Head of caudate nucleus (tissue), 42 donors: ENCODE measurements around the gene PLCB1.
A peak's percentile ranks its signal among the peaks of the same experiment; 100 is the strongest.

Source experiments
- DNase-seq, 42 donors: peaks; one replicate each; pipeline versions ENCODE4 v3.0.0 to v3.0.0-alpha.2; 2020 to 2021; ENCODE audit warnings: mixed read lengths in 7 of 42
- intact Hi-C: fragments of 100-400 bp; cut with DNase I; formaldehyde crosslinking; loops from one replicate; pipeline ENCODE4 v1.15.0; 2022

Gene PLCB1

DNA sequence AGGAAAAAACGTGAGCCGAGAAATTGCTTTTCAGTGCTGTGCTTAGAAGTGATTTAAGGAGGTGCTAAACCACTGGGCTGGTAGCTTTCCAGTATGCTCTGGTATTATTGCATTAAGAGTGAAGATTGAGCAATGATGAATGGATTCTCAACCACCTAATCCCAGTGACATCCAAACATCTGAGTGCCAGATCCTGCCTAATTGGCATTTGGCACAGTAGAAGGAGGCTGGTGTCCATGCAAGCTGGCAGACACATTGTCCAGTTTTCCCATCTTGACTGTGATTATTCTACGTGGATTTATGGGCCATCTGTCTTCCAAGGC, 538.8 kb downstream of the PLCB1 start:
- DNase-seq = no peak
- intact Hi-C loops = no loop called here

DNA sequence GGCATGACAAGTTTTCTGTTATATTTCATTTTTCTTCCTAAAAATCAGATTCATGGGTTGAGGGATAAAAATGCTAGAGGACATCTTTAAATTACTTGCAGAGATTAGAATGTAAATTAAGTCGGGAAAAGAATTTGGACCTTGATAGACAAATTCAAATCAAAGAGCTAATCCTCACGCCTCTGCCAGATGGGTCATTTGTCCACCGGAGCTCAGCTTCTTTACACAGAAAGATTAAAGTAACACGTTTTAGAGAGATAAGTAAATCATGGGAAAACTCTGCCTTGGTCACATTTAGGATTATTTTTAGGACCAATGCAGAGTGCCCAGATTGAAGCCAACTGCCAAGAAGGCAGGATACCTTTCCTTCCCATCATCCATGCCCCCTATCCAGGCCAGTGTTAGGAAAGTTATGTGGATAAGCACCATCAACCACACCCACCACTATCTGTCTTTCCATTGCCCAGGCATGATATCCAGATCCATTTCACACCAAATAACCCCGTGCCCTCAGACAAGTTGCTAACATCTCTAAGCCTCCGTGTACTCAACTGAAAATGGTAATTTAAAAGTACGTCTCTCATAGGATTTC, 539.4 kb downstream of the PLCB1 start:
- no peak for DNase-seq
- intact Hi-C loops = no loop called here

DNA sequence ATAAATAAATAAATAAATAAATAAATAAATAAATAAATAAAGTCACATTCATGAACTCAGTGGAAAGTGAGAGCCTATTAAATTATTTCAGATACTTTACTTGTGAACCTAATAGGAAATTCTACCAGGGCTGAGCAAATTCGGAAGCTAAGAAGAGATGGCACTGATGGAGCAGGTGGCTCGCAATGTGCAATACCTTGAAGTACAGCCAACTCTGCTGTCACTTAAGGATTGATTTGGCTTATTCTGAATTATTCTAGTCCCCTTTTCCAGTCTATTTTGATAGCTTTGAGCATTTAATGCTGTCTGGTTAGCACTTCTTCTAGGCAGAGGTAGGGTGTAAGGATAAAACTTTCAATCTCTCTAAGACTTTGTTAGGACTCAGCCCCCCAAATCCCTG, 541.0 kb downstream of the PLCB1 start:
- no peak for DNase-seq
- intact Hi-C loops = no loop called here

DNA sequence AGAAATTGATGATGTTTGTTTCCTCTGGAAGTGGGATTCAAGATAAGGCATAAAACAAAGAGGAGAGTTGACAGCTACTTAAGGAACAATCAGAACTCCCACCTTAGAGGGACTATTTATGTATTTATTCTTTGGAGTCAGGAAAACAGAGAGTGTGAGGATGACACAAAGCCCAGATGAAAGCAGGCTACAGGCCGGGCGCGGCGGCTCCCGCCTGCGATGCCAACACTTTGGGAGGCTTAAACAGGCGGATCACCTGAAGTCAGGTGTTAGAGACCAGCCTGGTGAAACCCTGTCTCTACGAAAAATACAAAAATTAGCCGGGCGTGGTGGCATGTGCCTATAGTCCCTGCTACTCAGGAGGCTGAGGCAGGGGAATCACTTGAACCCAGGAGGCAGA, 543.8 kb downstream of the PLCB1 start:
- DNase-seq = no peak
- intact Hi-C loops = no loop called here

DNA sequence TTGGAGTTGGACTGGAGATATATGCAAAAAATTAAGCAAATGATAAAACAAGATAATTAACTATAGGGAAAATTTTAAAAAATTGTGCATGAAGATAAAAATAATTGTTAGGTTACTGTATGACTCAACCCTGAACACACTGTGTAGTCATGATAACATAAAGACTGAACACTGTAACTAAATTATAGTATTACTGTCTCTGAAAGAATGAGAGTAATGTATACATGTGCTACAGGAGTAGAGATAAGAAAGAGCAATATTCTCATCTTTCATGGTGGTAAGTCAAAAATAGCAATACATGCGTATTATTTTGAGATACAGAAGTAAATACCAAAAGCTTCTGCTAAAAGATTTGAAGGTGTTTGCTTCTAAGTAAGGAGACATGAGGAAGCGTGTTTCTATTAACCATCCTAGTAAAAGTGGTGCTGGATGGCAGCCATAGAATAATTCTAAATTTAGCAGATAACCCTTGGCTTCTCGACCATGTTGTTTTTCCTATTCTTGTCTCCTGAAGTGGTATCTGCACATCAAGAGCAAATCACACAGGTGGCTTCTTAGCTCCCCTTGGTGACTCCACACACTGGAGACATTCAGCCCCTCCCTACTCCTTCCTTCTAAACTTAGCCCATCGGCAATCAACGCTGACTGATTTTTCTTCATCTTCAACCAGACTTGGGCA, 546.2 kb downstream of the PLCB1 start:
- DNase-seq = no peak
- intact Hi-C loops = no loop called here

DNA sequence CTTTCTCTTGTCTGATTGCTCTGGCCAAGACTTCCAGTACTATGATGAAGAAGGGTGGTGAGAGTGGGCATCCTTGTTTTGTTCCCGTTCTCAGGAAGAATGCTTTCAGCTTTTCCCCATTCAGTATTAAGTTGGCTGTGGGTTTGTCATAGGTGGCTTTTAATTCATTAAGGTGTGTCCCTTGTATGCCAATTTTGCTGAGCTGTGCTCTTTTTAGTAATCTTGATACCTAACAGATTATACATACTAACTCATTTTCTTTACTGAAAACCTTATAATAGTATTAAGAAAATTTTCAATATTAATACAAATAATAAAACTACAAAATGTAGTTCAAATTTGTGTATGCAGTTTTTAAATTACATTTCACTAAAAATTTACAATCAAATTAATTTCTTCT, 557.3 kb downstream of the PLCB1 start:
- no peak for DNase-seq
- intact Hi-C loops = no loop called here

DNA sequence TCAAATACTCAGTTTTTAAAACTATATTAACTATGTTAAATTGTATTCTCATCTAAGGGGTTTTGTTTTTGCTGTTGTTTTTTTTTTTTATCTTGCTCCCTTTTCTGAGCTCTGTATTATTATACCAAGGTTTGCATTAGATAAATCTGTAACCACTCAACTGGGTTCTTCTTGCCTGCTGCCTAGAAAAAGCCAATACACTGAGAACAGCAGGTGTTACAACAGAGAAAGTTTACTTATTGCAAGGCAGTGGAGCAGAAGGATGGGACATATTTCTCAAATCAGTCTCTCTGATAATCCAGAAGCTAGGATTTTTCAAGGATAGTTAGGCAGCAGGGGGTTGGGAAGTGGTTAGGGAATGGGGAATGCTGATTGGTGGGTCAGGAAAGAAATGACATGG, 558.0 kb downstream of the PLCB1 start:
- no peak for DNase-seq
- intact Hi-C loops = no loop called here

DNA sequence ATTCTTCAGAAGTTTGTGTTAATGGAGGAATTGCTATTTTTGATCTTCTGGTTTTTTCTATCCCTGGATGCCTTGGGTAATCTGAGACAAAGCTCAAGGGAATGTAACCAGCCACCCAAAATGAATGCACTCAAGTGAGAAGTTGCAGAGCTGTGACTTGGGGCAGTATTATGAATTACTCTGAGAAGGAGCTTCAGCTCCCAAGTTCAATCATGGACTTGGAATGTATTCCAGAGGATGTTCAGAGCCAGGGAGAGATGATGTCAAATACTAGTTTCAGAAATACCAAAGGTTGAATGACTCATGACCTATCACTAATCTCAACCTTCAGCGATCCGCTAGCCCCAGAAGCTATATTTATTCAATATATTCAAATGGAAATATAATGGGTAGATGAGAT, 561.6 kb downstream of the PLCB1 start:
- intact Hi-C loops = no loop called here
- DNase-seq = no peak

DNA sequence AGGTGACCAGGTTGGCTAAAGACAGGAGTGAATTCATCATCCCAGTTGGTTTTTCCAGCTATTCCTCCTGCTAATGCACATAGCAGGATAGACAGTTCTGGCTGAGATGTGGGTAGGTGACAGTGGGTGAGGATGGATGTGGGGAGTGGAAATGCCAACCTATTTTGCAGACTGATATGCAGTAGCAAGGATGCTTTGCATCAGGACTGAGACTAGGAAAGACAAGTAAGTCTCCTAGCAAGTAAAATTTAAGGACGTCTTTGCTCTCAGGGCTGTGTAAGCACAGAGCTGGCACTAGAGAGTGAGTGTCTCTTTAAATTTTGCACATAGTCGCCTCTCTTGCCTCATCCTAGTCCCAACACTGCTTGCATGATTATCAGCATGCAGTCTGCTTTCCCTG, 568.7 kb downstream of the PLCB1 start:
- DNase-seq = peak in 21 of 42 donors; percentile 3 to 78 (median 34)
- intact Hi-C loops = no loop called here

DNA sequence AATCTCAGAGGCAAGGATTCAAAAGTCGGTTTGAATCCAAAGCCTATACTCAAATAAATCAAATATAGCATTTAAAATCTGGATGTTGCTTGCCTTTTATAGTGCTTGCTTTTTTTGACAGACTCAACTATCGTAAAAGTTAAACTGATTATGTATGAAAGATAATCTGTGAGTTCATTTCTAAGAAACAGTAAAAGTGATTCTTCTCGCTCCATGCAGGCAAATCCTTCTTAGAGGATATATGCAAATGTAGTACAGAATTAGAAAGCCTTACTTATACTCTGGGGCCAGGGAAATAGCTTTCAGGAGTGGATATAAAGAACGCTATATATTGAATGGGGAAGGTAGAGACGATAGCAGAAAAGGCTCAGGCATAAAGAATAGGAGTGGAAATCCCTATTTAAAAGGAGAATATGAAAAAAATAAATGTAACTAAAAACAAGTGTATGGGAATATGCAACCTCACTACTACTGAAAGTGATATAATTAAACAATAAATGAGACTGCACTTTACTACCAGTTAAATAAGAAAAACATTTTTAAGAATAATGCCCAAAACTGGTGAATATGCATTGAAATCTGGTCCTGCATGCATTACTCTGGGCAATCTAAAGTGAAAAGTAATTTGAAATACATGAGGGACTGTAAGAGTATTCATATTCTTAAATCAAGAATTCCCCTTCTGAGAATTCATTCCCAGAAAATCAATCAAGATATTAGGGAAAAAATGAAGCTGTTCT, 575.1 kb downstream of the PLCB1 start:
- intact Hi-C loops = no loop called here
- DNase-seq = no peak

DNA sequence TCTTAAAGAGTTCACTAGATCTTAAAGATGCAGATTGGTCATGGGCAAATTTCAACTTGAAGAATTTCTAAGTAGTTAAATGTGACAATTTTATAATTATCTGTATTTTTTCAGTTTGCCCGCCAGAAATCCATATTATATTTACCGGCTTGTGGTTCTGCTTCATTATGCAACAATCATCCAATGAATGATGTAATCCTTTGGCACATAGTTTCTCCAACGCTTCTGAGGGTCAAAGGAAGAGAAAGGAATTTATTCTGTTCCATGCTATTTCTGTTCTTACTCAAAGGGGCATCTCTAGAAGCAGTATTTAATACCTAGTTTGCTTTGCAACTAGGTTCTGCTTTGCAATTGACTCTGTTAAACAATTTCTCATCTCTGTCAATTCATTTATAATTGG, 577.6 kb downstream of the PLCB1 start:
- intact Hi-C loops = no loop called here
- no peak for DNase-seq

DNA sequence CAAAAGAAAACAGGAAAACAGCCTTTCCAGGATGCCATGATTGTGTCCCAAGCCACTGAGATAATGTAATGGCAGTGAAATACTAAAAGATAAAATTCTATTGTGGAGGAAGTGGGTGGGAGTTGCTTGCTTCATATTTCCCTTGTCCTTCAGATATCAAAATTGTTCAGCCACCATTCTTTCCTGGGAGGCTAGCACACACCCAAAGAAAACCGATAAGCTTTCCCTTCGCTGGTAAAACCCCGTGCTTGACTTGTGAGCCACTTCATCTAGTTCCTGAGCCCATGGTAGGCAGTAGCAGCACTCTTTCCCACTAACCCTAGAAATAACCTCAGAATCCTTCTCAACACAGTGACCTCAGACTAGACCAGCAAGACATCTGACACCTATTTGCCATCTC, 579.4 kb downstream of the PLCB1 start:
- DNase-seq = no peak
- intact Hi-C loops = no loop called here

DNA sequence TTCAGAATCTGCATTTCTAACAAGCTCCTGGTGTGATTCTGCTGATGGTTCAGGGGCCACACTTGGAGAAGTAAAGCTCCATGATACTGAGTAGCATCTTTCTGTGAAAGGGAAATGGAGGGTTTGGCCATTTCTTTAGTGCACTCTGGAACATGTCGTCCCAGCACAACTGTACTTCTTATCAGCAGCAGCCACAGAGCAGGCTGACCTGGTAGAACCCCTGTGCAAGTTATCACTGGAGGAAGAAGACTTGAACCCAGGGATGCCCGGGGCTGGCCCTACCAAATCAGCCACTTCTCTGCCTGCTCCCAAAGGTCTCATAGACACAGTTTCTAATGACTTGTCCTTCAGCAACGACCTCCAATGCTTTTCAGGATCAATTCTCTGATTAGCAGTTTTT, 582.1 kb downstream of the PLCB1 start:
- intact Hi-C loops = no loop called here
- DNase-seq = no peak

DNA sequence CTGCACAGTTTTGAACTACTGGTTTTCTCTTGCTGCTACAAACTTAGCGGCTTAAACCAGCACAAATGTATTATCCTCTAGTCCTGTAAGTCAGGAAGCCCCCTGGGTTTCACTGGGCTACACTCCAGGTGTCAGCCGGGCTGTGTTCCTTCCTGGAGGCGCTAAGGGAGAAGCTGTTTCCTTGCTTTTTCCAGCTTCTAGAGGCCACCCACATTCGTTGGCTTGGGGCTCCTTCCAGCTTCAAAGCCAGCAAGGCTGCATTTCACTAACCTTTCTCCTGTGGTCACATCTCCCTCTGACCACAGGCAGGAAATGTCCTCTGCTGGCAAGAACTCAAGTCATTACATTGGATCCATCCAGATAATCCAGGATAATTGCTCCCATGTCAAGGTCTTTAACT, 586.2 kb downstream of the PLCB1 start:
- DNase-seq = no peak
- intact Hi-C loops = no loop called here

DNA sequence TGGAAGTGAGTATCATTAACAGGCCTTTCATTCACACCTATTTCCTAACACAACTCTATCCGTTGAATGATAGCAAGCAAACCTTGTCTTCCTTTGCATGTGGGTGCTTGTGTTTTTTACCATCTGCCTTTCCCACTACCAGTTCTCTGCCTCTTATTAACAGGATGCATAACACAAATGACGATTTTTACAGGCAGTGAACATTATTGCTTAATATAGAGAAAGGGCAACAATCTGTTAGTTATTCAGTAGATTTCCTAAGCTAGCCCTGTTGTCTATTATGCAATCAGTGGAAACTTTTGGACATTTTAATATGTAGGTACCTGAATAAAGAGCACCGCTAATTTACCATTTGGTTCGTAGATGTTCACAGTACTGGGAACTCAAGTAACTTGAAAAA, 588.0 kb downstream of the PLCB1 start:
- intact Hi-C loops = loop anchor here (10.0 kb wide), 1 partner anchor 685 kb away; no protein-coding TSS in a partner anchor
- no peak for DNase-seq

DNA sequence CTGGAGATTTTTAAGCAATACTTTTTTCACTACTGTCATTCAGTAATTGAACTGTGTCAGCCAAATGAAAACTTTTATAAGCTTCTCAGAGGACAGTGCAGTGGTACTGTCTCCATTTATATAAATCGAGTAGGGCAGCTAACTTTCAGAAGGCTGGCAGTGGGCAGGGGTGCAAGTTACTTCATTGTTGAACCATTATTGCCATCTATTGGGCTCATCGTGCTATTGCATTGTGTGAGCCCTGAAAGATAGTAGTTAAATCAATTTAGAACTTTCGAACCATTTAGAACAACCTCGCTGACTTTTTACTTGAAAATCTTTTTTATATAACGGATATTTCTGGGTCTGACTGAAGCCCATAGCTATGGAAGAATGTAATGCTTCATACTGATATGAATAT, 589.0 kb downstream of the PLCB1 start:
- peak in 27 of 42 donors; percentile 12 to 74 (median 43) for DNase-seq
- intact Hi-C loops = loop anchor here (10.0 kb wide), 1 partner anchor 686 kb away; no protein-coding TSS in a partner anchor

DNA sequence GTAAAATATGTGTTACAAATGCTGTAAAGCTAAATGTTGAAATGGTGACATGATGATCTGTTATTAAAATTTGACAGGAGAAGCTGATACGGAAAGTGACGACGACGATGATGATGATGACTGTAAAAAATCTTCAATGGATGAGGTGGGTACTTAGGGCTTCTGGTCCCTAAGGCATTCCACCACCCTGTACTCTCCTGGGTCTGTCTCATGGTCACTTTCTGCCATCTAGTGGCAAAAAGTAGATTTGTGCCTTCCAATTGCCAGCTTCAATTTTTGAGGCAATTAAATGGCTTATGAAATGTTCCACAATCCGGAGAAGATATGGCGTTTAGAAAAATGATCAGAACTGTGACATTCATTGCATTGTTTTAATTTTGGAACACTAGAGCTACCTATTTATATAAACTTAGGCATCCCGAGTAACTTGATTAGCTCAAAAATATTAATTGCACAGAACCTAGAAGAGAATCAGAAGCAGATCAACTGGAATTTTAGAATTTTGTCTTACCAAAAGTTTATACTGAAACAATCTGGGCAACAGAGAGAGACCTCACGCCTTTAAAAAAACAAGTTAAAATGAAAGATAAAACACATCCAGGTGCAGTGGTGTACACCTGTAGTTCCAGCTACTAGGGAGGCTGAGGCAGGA, 590.3 kb downstream of the PLCB1 start:
- intact Hi-C loops = loop anchor here (10.0 kb wide), 1 partner anchor 688 kb away; no protein-coding TSS in a partner anchor
- DNase-seq = peak in 26 of 42 donors; percentile 11 to 80 (median 48)

DNA sequence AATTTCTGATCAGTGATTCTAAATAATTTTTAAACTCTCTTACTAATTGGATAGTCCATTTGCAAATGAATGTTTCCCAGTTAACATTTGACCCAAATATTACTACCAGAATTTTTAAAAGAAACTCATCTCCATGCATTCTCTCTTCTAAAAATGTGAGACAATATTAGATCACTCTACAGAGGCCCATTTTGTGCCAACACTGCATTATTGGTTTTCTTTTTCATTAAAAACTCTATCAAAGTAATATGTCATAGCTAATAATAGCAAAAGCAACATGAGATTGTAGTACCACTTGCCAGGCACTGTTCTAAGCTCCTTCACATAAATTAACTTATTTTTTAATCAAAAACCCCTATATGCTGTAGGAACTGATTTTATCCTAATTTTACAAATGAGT, 591.2 kb downstream of the PLCB1 start:
- DNase-seq = no peak
- intact Hi-C loops = loop anchor here (10.0 kb wide), 1 partner anchor 688 kb away; no protein-coding TSS in a partner anchor

DNA sequence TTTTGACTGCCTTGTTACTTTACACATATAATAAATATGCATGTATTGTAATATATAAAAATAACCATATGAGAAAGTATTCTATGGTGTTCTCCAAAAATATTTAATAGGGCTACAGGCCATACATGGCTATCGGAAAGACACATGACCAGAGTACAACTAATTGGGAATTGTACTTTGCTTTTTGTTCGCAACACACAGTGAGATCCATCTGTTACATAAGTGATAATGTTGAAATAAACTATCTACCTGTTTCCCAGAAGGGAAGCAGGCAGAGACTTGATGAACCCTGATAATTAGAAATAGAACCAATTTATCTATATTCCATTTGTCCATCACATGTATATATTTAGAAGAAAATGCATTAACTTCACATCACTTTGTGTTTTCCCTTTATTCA, 592.8 kb downstream of the PLCB1 start:
- intact Hi-C loops = loop anchor here (10.0 kb wide), 1 partner anchor 690 kb away; no protein-coding TSS in a partner anchor
- no peak for DNase-seq

DNA sequence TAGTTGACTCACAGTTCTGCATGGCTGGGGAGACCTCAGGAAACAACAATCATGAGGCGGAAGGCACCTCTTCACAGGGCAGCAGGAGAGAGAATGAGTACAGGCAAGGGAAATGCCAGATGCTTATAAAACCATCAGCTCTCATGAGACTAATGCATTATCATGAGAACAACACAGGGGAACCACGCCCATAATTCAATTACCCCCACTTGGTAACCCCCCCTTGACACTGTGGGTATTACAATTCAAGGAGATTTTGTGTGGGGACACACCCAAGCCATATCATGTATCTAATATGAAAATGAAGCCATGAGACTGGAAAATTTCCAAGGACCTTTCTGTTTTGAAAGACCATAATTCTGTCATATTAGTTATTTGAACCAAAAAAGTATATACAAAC, 594.4 kb downstream of the PLCB1 start:
- no peak for DNase-seq
- intact Hi-C loops = loop anchor here (10.0 kb wide), 1 partner anchor 692 kb away; no protein-coding TSS in a partner anchor
